Fibroblast of mammary gland (primary cell): ENCODE data around the gene NTM.

Experiments used
- DNase-seq: peaks from one replicate; pipeline ENCODE4 v3.0.0-alpha.2; 2010; ENCODE audit warnings: low read depth
- H3K4me3 ChIP-seq: 2 replicates; pipeline ENCODE4 v1.5.1; 2011; ENCODE audit warnings: low read depth, mild to moderate bottlenecking, low read length, moderate library complexity; ENCODE audit not compliant: control insufficient read depth
- CTCF ChIP-seq: conservative IDR thresholded peaks from 2 replicates; pipeline ENCODE4 v1.5.1; 2011; ENCODE audit warnings: low read depth, low read length, inconsistent platforms; ENCODE audit not compliant: control insufficient read depth, insufficient read depth

NTM gene

GRCh38 chr11:132126973-132127899 is 756.8 kb downstream of the NTM start:
- peak; percentile 90 for DNase-seq
- peak; percentile 88 for TF ChIP-seq CTCF
- peak overlapping the region; percentile 38 for H3K4me3 ChIP-seq

- DNase-seq = no peak
Measured at GRCh38 chr11:132127900-132128288, 757.5 kb downstream of the NTM start.

GRCh38 chr11:132131047-132131446 is 760.6 kb downstream of the NTM start:
- TF ChIP-seq CTCF = no peak
- no peak for DNase-seq
- no peak overlapping the region for H3K4me3 ChIP-seq

More at GRCh38 chr11:132127900-132128288, 757.5 kb downstream of the NTM start:
- no peak for TF ChIP-seq CTCF
- no peak overlapping the region for H3K4me3 ChIP-seq

- no peak overlapping the region for H3K4me3 ChIP-seq
- no peak for DNase-seq
- no peak for TF ChIP-seq CTCF
Measured at GRCh38 chr11:132131961-132132360, 761.5 kb downstream of the NTM start.

GRCh38 chr11:132134322-132134721 is 763.9 kb downstream of the NTM start:
- DNase-seq = peak; percentile 65
- H3K4me3 ChIP-seq = no peak overlapping the region
- TF ChIP-seq CTCF = no peak

GRCh38 chr11:132137289-132137980 is 767.0 kb downstream of the NTM start:
- no peak overlapping the region for H3K4me3 ChIP-seq
- DNase-seq = no peak
- no peak for TF ChIP-seq CTCF
